ENCODE measurements around the gene RHPN2.
"Not testable (repeated sequence)": the region's sequence is repeated elsewhere in the genome, so short reads cannot be mapped to it uniquely, and the experiment has no call there.

The RHPN2 gene

GRCh38 chr19:32971715-32972540 lies 92.8 kb downstream of the RHPN2 start, which contains the start of the genes CEP89 and FAAP24:
CEP89 (minus strand) TSS chr19:32971958; CDS start chr19:32971874, 84 bp downstream.
FAAP24 (plus strand) TSS chr19:32972242; CDS start chr19:32973197, 955 bp downstream.
- DNase-seq = peak; percentile 96 to 98

- no peak for DNase-seq
Measured at GRCh38 chr19:32971012-32971595, 93.6 kb downstream of the RHPN2 start.

- no peak for DNase-seq
Measured at GRCh38 chr19:32969549-32969948, 95.1 kb downstream of the RHPN2 start.

- DNase-seq = no peak
Measured at GRCh38 chr19:32966750-32967149, 97.9 kb downstream of the RHPN2 start.

GRCh38 chr19:32945260-32945659 lies 119.4 kb downstream of the RHPN2 start:
- no peak for DNase-seq

- DNase-seq = not testable (repeated sequence)
Measured at GRCh38 chr19:32941273-32941672, 123.4 kb downstream of the RHPN2 start.

GRCh38 chr19:32936065-32936464 lies 128.6 kb downstream of the RHPN2 start:
- DNase-seq = no peak

- no peak for DNase-seq
Measured at GRCh38 chr19:32935629-32936028, 129.1 kb downstream of the RHPN2 start.

- DNase-seq = no peak
Measured at GRCh38 chr19:32933571-32933970, 131.1 kb downstream of the RHPN2 start.

GRCh38 chr19:32930567-32930966 lies 134.1 kb downstream of the RHPN2 start:
- DNase-seq = no peak

GRCh38 chr19:32928806-32929205 lies 135.9 kb downstream of the RHPN2 start:
- no peak for DNase-seq
